COLO668 (cell line): ENCODE measurements around the gene ADA.
"Not testable (repeated sequence)": the region's sequence is repeated elsewhere in the genome, so short reads cannot be mapped to it uniquely, and the experiment has no call there.

Source experiments
- DNase-seq: peaks from one replicate; lab custom pipeline; 2025; ENCODE audit not compliant: unreplicated experiment; lab: John Stamatoyannopoulos, UW

ADA gene

DNA sequence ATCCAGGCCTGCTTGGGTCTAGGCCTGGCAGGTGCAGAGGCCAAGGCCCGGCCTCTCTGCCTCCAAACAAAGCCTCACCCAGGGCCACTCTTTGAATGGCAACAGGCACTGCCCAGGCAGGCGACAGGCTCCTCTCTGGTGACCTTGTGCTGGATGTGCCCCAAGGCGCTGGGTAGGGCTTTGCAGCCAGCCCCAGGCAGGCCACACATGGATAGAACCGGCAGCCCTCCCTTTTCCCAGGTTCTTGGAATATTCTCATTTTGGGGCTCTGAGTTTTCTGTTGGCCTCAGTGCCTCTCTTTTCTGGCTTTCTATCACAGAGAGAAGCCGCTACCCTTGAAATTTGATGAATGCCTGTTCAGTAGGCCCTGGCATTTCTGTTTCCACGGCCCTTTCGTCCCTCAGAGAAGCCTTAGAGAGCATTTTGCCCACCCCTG, 50.2 kb downstream of the ADA start:
- no peak for DNase-seq

DNA sequence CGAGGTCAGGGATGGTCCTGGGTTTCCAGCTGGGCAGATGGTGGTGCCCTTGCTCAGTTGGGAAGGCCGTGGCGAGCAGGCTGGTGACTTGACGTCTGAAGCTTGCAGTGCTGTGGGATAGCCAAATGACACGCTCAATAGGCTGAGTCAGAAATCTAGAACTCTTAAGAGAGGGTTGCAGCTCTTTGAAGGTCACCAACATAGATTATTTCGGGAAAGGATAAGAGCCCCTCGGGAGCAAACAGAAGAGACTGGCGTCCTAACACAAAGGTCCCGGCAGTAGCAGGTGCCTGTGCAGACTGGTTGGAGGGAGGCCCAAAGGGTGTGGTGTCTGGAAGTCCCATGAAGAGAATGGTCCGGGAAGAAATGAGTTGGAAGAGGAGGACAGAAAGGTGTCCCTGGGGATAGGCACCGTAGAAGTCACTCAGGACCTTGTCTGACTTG, 50.7 kb downstream of the ADA start:
- DNase-seq, result no peak

DNA sequence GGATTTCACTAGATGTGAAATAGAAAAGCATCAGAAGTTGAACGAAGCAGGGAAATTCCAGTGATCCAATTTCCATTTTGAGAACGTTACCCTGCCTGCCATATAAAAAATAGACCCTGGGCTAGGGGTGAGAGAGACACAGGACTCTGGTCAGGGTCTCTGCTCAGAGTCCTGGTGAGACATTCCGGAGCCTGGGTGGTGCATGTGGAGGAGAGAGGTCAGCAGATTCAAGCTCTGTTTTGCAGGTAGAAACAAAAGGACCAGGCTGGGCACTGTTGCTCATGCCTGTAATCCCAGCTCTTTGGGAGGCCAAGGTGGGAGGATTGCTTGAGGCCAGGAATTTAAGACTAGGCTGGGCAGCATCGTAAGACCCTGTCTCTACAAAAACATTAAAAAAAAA, 51.2 kb downstream of the ADA start:
- no peak for DNase-seq

DNA sequence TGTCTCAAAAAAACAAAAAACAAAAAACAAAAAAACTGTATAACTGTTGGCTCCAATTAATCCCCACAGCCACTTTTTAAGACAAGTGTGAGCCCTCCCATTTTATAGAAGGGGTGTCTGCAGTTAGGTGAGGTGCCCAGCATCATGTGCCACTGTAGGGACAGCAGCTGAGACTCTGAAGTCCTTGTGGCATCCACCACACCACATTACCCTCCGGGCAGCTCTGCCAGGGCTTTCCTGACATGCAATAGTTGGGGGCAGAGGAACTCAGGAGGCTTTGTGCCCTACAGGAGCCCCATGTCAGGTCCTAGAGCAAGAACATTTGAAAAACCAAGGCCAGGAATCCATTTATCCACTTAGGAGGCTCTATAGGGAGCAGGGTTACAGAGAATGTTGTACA, 51.8 kb downstream of the ADA start:
- no peak for DNase-seq

DNA sequence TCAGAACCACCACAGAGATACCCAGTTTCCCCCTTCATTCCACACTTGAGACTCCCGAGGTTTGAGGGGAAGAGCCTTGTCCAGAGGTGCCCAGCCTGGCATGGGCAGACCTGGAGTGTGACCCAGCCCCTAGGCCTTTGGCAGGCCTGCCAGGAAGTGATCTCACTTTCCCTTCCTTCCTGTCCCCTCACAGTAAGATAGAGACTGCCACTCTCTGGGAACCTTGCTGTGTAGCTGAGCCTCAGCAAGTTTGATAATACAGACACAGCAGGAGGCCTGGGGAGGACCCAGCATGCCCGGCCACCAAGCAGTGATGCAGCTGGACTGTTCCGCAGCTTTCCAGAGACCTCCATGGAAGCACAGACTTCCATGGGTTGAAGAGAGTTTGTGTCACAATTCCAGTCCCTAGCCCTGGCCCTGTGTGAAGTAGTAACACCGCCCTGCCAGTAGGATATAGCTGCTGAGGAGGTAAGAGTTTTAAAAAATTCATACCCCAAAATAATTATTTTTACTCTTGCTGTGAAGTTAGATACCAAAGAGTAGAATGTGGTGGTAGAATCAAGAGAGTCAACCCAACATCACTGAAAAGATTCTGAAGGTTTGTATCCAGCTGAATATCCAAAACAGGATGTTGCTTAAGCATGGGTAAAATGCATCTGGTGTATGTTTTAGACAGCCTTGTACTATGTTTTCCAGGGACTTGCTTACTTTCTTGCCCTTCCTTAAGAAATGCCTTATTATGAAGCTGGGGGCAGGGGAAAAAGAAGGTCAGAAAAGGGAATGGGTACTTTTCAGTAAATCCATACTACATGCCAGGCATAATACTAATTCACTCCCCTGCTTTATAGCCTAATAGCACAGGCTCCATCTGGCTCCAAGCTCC, 52.8 kb downstream of the ADA start:
- DNase-seq, result no peak

DNA sequence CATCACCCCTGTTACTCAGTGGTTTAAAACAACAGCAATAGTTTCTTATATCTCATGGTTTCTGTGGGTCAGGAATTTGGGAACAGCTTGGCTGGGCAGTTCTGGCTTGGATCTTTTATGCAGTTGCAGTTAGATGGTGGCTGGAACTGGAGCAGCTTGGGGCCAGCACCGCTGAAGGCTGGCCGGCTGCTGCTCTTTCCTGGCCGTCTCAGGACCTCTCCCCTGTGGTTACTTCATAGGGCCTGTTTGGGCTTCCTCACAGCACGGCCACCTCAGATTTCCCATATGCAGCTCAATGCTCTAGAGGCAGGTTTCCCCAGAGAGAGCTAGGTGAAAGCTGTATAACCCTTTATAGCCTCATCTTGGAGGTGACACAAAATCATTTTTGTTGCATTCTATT, 53.6 kb downstream of the ADA start:
- DNase-seq, result no peak

- DNase-seq, result no peak
These were observed 54.0 kb downstream of the ADA start for GRCh38 chr20:44597516-44597915.

DNA sequence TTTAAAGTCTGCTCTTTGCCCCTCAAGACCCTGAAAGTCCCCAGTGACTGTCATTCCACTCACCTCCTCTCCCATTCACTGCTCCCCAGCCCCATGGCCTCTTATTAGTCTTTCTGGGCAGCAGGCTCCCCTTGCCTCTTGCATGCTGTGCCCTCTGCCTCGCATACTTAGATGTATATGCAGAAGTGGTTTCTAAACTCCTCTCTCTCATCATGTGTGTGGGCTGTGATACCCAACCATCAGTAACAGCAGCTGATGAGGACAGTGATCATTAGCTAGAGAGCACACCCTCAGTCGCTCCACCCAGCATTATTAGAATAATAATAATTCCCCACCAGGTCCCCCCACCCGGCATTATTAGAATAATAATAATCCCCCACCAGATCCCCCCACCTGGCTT, 54.6 kb downstream of the ADA start:
- no peak for DNase-seq

DNA sequence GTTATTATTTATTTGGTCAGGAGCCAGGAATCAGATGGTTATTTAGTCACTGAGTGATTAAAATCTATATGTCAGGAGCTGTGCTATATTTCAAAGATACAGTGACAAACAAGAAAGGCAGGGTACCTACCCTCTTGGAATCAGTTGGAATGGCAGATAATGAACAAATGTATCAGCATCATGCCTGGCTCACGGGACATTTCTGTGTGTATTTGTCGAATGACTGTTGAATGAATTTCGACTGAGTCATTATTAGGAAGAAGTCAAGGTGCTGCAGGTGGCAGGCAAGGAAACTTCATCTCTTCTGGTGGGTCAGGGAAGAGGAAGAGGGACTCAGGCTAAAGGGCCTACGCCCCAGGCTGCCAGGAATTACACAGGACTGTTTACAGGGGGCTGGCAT, 55.5 kb downstream of the ADA start:
- no peak for DNase-seq

- no peak for DNase-seq
These were observed 56.8 kb downstream of the ADA start for GRCh38 chr20:44594730-44595129.

DNA sequence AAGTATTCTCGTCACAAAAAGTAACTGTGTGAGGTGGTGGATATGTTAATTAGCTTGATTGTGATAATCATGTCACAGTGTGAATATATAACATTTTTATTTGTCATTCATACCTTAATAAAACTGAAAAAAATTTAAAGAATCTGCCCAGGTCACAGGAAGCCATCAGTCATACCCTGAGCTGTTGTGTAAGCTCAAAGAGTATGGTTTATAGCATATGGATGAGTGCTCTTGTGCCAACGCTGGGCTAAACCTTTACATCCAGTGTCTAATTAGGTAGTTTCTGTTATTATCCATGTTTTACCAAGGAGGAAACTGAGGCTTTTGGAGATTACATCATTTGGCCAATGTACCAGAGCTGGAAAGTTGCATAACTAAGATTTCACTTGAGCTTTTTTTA, 57.7 kb downstream of the ADA start:
- DNase-seq, result no peak

- DNase-seq, result no peak
These were observed 59.1 kb downstream of the ADA start for GRCh38 chr20:44592366-44592765.

GRCh38 chr20:44590980-44591778, 60.3 kb downstream of the ADA start:
- DNase-seq, result no peak

GRCh38 chr20:44589537-44589936, 62.0 kb downstream of the ADA start:
- no peak for DNase-seq

GRCh38 chr20:44588321-44588720, 63.2 kb downstream of the ADA start:
- DNase-seq, result not testable (repeated sequence)

- DNase-seq, result no peak
These were observed 64.2 kb downstream of the ADA start for GRCh38 chr20:44587035-44587980.

- no peak for DNase-seq
These were observed 65.1 kb downstream of the ADA start for GRCh38 chr20:44586289-44586911.

- no peak for DNase-seq
These were observed 66.2 kb downstream of the ADA start for GRCh38 chr20:44585057-44585963.

DNA sequence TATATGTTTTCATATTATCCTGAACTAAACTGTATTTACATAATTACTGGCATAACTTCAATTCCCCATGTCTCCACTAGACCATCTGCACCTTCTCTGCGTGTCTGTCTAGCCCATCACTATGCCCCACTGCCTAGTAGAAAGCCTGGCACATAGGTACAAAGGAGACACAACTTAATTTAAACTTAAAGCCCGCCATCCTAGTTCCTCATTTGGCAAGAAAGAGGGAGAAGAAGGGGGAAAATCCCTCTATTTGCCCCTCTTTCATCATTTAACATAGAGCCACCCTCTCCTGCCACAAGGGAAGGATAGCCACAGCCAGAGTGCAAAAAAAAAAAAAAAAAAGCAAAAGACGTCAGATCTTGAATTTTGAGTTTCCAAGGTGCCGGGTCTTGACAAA, 67.3 kb downstream of the ADA start:
- no peak for DNase-seq

DNA sequence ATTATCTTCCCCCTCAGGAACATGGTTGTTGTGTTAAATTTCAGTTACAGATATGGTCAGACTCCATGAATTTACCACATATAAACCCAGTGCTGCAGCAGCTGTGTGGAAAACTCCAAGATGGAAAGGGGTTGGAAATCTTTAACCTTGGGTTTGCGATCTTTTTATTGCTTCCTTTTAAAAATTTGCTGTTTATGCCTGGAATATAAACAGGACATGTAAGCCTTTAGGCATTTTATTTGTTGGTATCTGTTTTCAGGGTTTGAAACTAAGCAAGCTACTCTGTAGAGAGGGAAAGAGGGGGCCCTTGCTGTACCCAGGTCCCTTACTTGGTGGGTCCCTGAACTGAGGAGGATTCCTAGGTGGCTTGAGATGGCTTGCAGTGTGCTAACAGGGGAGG, 68.3 kb downstream of the ADA start:
- DNase-seq, result no peak
